ENCODE results near the gene NAGPA. TPM values are rescaled to one million over a fixed set of nuclear protein-coding genes. Genes with fewer than 3 reads are reported as not detected.
A peak's percentile ranks its signal among the peaks of the same experiment; 100 is the strongest.

NAGPA gene
- total and polyA plus RNA-seq, 2 of the 8 experiments (the other 6 are each of a cell fraction or from before 2014, with no cell fraction given), result 10.1 to 13.2 TPM

DNA sequence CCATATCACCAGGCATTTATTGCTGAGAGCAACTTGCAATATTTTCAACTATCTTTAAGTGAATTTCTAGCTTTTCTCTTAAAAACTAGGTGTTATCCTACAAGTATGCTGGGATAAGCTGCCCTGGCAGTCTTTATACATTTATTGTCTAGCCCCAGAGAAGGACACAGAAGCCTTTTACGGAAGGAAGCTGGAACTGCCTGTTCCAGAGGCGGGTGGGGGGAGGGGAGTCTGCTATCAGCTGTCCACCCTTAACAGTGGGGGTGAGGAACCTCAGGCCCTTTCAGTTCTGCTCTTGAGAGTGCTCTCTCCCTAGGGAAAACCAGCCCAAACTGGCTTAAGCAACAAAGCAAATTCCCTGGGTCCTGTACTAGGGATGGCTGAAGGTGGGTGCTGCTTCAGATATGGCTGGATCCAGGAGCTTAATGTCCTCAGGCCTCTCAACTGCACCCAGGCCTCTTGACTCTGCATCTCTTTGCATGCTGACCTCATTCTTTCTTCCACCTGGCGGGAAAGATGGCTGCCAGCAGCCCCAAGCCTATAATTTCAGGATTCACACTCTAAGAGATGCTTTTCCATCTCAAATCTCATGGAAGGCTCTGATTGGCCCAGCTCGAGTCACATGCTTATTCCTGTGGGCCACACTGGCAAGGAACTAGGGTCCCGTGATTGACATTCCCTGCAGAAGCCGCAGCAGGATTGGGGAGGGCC is 16.6 kb downstream of the NAGPA start:
- ChIA-PET CTCF (ENCODE audit: partially characterized antibody) (interaction anchor here (1.4 kb wide), 1 partner anchor 61 kb away, joined by 4 read pairs; no protein-coding TSS in a partner anchor), POLR2A (ENCODE audit: partially characterized antibody) (interaction anchor here (0.9 to 1.2 kb wide), 3 partner anchors 12 to 171 kb away, joined by 3 read pairs; no protein-coding TSS in a partner anchor)
- no peak overlapping the region for H2AK5ac ChIP-seq (ENCODE audit: low read depth, low read length)
- no peaks in the 10 kb centered on the region for H3K9me3 ChIP-seq (ENCODE audit: insufficient read depth in 2 of 2, low read depth in 1 of 2, low read length in 1 of 2)
- H3K4ac ChIP-seq (replicated peaks; ENCODE audit: insufficient read length, low read depth, low read length), result no peak overlapping the region
- no peak for FAIRE-seq
- H3K4me3 ChIP-seq (ENCODE audit: extremely low read depth in 1 of 4, insufficient read depth in 2 of 4, low read depth in 3 of 4, low read length in 4 of 4), result no peak overlapping the region
- H2BK5ac ChIP-seq (ENCODE audit: low read depth, low read length), result no peak overlapping the region
- H4K91ac ChIP-seq (replicated peaks; ENCODE audit: insufficient read length, low read length), result no peak overlapping the region
- 86% methylated on average over 6 of the region's 6 CpGs; no CpG with 5 or more reads in 1 of the 2 experiments for WGBS, 2 experiments (ENCODE audit: extremely low coverage in 1 of 2, insufficient coverage in 1 of 2, insufficient read length in 1 of 2, insufficient replicate concordance in 2 of 2, low coverage in 1 of 2, low lambda C conversion rate in 2 of 2, missing lambda C conversion rate in 1 of 2)
- DNase-seq (ENCODE audit: low read depth in 1 of 2, low spot score in 2 of 2), result no peak
- H3K18ac ChIP-seq (ENCODE audit: extremely low read depth, low read length), result no peak overlapping the region
- peak overlapping the region; percentile 25; the same call in 1 of the 2 replicates for H4K8ac ChIP-seq (ENCODE audit: extremely low read depth, insufficient read depth, low read length)
- no peaks in the 10 kb centered on the region for H3K36me3 ChIP-seq (ENCODE audit: control insufficient read depth in 2 of 4, insufficient read depth in 4 of 4, low read length in 3 of 4)
- H3K23ac ChIP-seq (ENCODE audit: insufficient read length), result no peak overlapping the region
- H3K9ac ChIP-seq (replicated peaks in 1 of 4; ENCODE audit: extremely low read depth in 1 of 4, low read depth in 3 of 4, low read length in 3 of 4), result no peak overlapping the region
- H3K4me1 ChIP-seq (replicated peaks in 1 of 4; ENCODE audit: control insufficient read depth in 3 of 4, insufficient read depth in 4 of 4, low read length in 3 of 4), result peaks cover 0 to 2% (median 0%) of the 10 kb centered on the region in 4 experiments; a peak in 1 of 7 replicates
- TF ChIP-seq ASH2L (IDR thresholded peaks at IDR 0.05; ENCODE audit: low read length), result no peak
- no peak for TF ChIP-seq TAF7 (optimal IDR thresholded peaks at IDR 0.05; ENCODE audit: borderline replicate concordance, low read depth, low read length)
- TF ChIP-seq BACH1 (IDR thresholded peaks at IDR 0.05; ENCODE audit: low read length), result no peak
- TF ChIP-seq, protein P1, sequence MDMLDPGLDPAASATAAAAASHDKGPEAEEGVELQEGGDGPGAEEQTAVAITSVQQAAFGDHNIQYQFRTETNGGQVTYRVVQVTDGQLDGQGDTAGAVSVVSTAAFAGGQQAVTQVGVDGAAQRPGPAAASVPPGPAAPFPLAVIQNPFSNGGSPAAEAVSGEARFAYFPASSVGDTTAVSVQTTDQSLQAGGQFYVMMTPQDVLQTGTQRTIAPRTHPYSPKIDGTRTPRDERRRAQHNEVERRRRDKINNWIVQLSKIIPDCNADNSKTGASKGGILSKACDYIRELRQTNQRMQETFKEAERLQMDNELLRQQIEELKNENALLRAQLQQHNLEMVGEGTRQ (IDR thresholded peaks at IDR 0.05; ENCODE audit: low read length), result no peak
- no peak overlapping the region for H2BK12ac ChIP-seq (ENCODE audit: low read depth, low read length)
- H2BK20ac ChIP-seq (ENCODE audit: low read length), result no peak overlapping the region
- no peak overlapping the region for H4K5ac ChIP-seq (ENCODE audit: insufficient read length, low read depth, low read length)
- no peaks in the 10 kb centered on the region for H3K27me3 ChIP-seq (replicated peaks in 1 of 4; ENCODE audit: control insufficient read depth in 3 of 4, extremely low read depth in 1 of 4, insufficient read depth in 3 of 4, low read length in 3 of 4)
- H3K27ac ChIP-seq (ENCODE audit: low read depth, low read length), result no peak overlapping the region
- no peaks in the 10 kb centered on the region for H3K79me1 ChIP-seq (ENCODE audit: low read depth, low read length)
- H3K4me2 ChIP-seq (ENCODE audit: insufficient read depth in 1 of 2, low read depth in 2 of 2, low read length in 2 of 2), result no peak overlapping the region
- no peak overlapping the region for H2BK120ac ChIP-seq (replicated peaks; ENCODE audit: low read depth, low read length)
- no peak overlapping the region for H2BK15ac ChIP-seq (ENCODE audit: low read length)
- no peaks in the 10 kb centered on the region for H3K79me2 ChIP-seq (ENCODE audit: control insufficient read depth in 1 of 2, insufficient read depth in 2 of 2, low read length in 2 of 2)
- H3K23me2 ChIP-seq (ENCODE audit: low read depth, low read length), result no peaks in the 10 kb centered on the region
- H3K56ac ChIP-seq (replicated peaks; ENCODE audit: insufficient read length, low read depth, low read length), result no peak overlapping the region
- H2AFZ ChIP-seq (ENCODE audit: low read length), result no peak overlapping the region
- H4K20me1 ChIP-seq (replicated peaks in 1 of 2; ENCODE audit: control insufficient read depth in 1 of 2, insufficient read depth in 2 of 2, low read length in 2 of 2), result no peaks in the 10 kb centered on the region
- no peak overlapping the region for H3K14ac ChIP-seq (ENCODE audit: insufficient read length)

Measured in H1 (cell line).